ENCODE results near the gene TTLL8. TPM values are rescaled to one million over a fixed set of nuclear protein-coding genes. Genes with fewer than 3 reads are reported as not detected.

The TTLL8 gene
- total RNA-seq, 1 experiment from 2014 or later: not detected

DNA sequence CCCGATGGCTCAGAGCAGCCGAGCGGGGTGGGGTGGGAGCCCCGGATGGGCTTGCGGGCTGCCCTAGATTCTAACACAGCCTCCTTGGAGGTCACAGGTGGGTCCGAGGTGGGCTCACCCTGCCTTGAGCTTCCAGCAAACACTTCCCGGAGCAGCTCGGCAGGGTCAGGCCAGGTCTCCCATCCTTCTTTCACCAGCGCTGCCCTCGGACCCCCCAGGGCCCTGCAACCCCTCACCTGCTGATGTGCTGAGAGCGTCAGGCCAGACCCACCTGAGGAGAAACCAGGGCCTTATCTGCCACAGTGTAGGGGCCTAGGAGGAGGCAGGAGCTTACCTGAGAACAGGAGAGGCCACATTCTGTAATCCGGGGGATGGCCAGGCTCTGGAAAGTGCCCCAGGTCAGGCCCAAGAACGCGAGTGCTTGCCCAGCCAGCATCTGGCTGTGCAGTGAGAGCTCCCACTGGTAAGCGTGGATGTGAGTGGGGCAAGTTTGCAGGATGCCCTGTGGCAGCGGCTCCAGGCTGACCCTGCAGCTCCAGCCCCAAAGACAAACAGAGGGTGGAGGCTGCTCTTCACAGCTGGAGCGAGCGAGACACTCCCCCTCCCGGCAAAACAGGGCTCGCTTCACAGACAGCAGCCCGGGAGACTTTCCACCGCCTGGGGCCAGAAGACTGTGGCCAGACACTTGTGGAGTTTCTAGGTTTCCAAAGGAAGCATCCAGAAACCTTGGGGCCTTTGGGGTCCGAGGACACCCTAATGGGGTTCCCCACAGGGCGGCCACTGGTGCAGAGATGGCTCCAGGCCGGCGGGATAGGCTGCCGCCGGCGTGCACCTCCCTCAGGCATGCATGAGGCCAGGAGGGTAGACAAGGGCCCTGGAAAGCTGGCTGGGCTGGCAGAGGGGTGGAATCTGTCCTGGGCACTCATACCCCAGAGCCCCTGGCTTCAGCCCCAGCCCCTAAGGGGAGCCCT, 45.6 kb downstream of the TTLL8 start, which contains the start of gene IL17REL:
TSS of gene IL17REL (minus strand) at position 555 of the 971 bp plus-strand sequence. CDS start at position 436, 119 bp downstream.
- Histone ChIP-seq H3K4me3 (ENCODE audit: low read depth in 2 of 2, low read length in 2 of 2) (peak within 1 kb of the TSS in 1 of 2 experiments; percentile 20; a peak in 2 of 4 replicates), H3K9me3 (ENCODE audit: control insufficient read depth, insufficient read depth, low read depth, low read length) (no peaks in the 10 kb centered on the region), H3K27ac (ENCODE audit: low read length) (0 out of 2 replicates have a peak within 1 kb of the TSS, but pooled peaks have one; percentile 29), H3K4me1 (ENCODE audit: control insufficient read depth, insufficient read depth, low read length) (peaks cover 32% of the 10 kb centered on the region), H3K36me3 (ENCODE audit: control insufficient read depth, insufficient read depth, low read length) (no peaks in the 10 kb centered on the region), H3K27me3 (ENCODE audit: control insufficient read depth, insufficient read depth, low read length) (no peaks in the 10 kb centered on the region)
- peak; percentile 48 for ATAC-seq
- no peak for DNase-seq (ENCODE audit: low read depth, low spot score)
- in situ Hi-C loops (cut with HindIII; ENCODE audit: low pct_unique_long_range_greater_than_20kb, low sequenced_read_pairs): no loop called here
- intact Hi-C loops (cut with micrococcal nuclease; ENCODE audit: unreplicated experiment): no loop called here
- BruUV-seq (replicated peaks): no TSS peak
- ChIA-PET CTCF (interaction anchor here (1.0 kb wide), 1 partner anchor 19 kb away, joined by 3 read pairs; no protein-coding TSS in a partner anchor), POLR2A (no interaction called here)
- TF ChIP-seq, protein P1, sequence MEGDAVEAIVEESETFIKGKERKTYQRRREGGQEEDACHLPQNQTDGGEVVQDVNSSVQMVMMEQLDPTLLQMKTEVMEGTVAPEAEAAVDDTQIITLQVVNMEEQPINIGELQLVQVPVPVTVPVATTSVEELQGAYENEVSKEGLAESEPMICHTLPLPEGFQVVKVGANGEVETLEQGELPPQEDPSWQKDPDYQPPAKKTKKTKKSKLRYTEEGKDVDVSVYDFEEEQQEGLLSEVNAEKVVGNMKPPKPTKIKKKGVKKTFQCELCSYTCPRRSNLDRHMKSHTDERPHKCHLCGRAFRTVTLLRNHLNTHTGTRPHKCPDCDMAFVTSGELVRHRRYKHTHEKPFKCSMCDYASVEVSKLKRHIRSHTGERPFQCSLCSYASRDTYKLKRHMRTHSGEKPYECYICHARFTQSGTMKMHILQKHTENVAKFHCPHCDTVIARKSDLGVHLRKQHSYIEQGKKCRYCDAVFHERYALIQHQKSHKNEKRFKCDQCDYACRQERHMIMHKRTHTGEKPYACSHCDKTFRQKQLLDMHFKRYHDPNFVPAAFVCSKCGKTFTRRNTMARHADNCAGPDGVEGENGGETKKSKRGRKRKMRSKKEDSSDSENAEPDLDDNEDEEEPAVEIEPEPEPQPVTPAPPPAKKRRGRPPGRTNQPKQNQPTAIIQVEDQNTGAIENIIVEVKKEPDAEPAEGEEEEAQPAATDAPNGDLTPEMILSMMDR (IDR thresholded peaks at IDR 0.05): no peak; the same call in 1 of the 2 replicates
- no peak for TF ChIP-seq SIN3A (IDR thresholded peaks at IDR 0.05; ENCODE audit: borderline replicate concordance, insufficient read depth, low read depth, low read length)
- no peak for TF ChIP-seq POLR2AphosphoS5 (IDR thresholded peaks at IDR 0.05; ENCODE audit: low read depth, low read length)
- TF ChIP-seq, protein P2, sequence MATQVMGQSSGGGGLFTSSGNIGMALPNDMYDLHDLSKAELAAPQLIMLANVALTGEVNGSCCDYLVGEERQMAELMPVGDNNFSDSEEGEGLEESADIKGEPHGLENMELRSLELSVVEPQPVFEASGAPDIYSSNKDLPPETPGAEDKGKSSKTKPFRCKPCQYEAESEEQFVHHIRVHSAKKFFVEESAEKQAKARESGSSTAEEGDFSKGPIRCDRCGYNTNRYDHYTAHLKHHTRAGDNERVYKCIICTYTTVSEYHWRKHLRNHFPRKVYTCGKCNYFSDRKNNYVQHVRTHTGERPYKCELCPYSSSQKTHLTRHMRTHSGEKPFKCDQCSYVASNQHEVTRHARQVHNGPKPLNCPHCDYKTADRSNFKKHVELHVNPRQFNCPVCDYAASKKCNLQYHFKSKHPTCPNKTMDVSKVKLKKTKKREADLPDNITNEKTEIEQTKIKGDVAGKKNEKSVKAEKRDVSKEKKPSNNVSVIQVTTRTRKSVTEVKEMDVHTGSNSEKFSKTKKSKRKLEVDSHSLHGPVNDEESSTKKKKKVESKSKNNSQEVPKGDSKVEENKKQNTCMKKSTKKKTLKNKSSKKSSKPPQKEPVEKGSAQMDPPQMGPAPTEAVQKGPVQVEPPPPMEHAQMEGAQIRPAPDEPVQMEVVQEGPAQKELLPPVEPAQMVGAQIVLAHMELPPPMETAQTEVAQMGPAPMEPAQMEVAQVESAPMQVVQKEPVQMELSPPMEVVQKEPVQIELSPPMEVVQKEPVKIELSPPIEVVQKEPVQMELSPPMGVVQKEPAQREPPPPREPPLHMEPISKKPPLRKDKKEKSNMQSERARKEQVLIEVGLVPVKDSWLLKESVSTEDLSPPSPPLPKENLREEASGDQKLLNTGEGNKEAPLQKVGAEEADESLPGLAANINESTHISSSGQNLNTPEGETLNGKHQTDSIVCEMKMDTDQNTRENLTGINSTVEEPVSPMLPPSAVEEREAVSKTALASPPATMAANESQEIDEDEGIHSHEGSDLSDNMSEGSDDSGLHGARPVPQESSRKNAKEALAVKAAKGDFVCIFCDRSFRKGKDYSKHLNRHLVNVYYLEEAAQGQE (IDR thresholded peaks at IDR 0.05; ENCODE audit: insufficient read depth in 1 of 2, low read depth in 2 of 2, low read length in 1 of 2): no peak
- TF ChIP-seq TCF7L2 (IDR thresholded peaks at IDR 0.05; ENCODE audit: low read depth, low read length): no peak

DNA sequence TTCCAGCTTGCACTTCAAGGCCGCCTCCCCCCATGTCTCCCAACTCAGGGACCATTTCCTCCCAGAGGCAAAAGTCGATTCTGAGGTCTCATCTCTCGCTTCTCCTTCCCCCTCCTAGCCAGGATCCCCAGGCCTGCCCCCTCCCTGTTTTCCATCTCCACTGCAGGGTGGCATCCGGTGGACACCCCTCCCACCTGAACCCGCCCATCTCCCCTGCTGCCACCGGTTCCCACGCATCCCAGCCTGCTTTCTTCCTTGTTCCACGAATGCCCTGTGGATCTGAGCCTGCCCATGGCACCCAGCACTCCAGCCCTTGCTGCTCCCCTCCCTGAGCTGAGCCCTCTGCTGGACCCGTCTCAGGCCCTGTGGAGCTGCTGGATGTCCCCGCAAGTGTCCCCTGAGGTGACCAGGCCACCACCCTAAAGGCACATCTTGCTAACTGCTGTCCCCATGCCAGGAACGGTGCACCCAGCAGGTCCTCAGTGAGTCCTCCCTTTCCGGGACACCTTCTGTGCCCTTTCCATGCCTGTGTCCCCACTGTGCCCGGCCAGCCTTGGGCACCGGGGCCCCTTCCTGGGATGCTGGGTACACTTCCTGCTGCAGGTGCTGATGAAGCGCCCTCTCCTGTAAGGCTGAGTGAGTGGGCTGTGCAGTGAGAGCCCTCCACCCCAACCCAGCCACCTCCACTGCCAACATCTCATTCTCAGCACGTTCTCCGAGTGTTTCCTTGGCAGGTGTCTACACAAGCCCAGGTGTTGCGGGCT, 46.5 kb downstream of the TTLL8 start:
- no peaks in the 10 kb centered on the region for H3K27me3 ChIP-seq (ENCODE audit: control insufficient read depth, insufficient read depth, low read length)
- ChIA-PET CTCF (no interaction called here), POLR2A (no interaction called here)
- no peaks in the 10 kb centered on the region for H3K36me3 ChIP-seq (ENCODE audit: control insufficient read depth, insufficient read depth, low read length)
- no TSS peak for BruUV-seq (replicated peaks)
- TF ChIP-seq POLR2AphosphoS5 (IDR thresholded peaks at IDR 0.05; ENCODE audit: low read depth, low read length): no peak
- no peak for TF ChIP-seq SIN3A (IDR thresholded peaks at IDR 0.05; ENCODE audit: borderline replicate concordance, insufficient read depth, low read depth, low read length)
- TF ChIP-seq, protein P2 (IDR thresholded peaks at IDR 0.05; ENCODE audit: insufficient read depth in 1 of 2, low read depth in 2 of 2, low read length in 1 of 2): no peak
- TF ChIP-seq, protein P1 (IDR thresholded peaks at IDR 0.05): no peak
- no peak for TF ChIP-seq TCF7L2 (IDR thresholded peaks at IDR 0.05; ENCODE audit: low read depth, low read length)
- in situ Hi-C loops (cut with HindIII; ENCODE audit: low pct_unique_long_range_greater_than_20kb, low sequenced_read_pairs) (no loop called here), intact Hi-C loops (cut with micrococcal nuclease; ENCODE audit: unreplicated experiment) (no loop called here)
- H3K27ac ChIP-seq (ENCODE audit: low read length): no peak overlapping the region
- DNase-seq (ENCODE audit: low read depth, low spot score) (no peak), ATAC-seq (no peak)
- no peaks in the 10 kb centered on the region for H3K9me3 ChIP-seq (ENCODE audit: control insufficient read depth, insufficient read depth, low read depth, low read length)
- H3K4me1 ChIP-seq (ENCODE audit: control insufficient read depth, insufficient read depth, low read length): peaks cover 32% of the 10 kb centered on the region
- H3K4me3 ChIP-seq (ENCODE audit: low read depth in 2 of 2, low read length in 2 of 2): peak overlapping the region in 1 of 2 experiments; percentile 20; a peak in 2 of 4 replicates

Data from Panc1 (cell line).